HG02943 (cell line): ENCODE results near the gene C2CD5.
"Not testable (repeated sequence)": the region's sequence is repeated elsewhere in the genome, so short reads cannot be mapped to it uniquely, and the experiment has no call there.

Source experiments
- ATAC-seq: cut with Tn5 transposase; IDR thresholded peaks from one replicate; pipeline ENCODE4 v1.9.1; 2021; ENCODE audit warnings: mild to moderate bottlenecking, low read depth, moderate library complexity; ENCODE audit not compliant: unreplicated experiment

The C2CD5 gene

GRCh38 chr12:22481547-22482104 lies 62.7 kb downstream of the C2CD5 start:
- ATAC-seq = no peak

- not testable (repeated sequence) for ATAC-seq
Measured at GRCh38 chr12:22480814-22481213, 63.5 kb downstream of the C2CD5 start.

- no peak for ATAC-seq
Measured at GRCh38 chr12:22480016-22480415, 64.3 kb downstream of the C2CD5 start.

DNA sequence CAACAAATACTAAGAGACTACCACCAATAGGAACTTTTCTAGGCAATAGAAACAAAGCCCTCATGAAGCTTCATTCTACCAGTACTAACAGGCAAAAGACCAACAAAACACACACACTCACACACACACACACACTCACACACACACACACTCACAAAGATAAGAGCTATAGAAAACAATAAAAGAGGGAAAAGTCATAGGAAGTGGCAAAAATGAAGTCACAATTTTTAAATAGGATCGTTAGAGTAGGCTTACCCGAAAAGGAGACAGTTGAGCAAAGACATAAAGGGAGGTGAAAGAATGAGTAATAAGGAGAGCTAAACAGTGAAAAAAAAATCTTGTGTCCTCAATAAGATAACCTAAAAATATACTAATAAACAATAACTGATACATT lies 66.5 kb downstream of the C2CD5 start:
- no peak for ATAC-seq

DNA sequence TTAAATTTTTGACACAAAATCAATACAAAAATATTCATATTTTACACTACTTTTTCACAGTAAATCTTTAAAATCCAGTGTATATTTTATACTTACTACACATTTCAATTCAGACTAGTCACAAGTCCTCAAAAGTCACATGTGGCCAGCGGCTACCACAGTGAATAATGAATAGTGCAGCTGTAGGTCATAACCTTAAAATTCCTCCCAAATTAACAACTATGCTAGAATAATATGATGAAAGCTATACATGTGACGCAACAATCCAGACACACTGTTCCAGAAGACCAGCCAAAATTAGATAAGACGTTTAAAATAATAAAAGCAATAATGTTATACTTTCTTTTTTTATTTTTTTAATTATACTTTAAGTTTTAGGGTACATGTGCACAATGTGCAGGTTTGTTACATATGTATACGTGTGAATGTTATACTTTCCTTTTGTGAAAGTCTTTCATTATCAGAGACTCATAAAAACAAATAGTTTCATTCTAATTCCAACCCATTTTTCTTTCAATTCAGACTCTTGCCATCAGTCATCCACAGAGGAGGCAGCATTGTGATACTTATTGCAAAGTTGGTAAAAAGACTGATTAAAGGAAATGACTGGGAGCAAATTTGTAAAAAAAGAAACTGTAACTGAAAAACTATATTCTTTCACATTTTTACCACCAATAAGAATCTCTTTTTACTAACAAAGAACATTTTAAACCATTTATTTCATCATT lies 67.0 kb downstream of the C2CD5 start:
- no peak for ATAC-seq

DNA sequence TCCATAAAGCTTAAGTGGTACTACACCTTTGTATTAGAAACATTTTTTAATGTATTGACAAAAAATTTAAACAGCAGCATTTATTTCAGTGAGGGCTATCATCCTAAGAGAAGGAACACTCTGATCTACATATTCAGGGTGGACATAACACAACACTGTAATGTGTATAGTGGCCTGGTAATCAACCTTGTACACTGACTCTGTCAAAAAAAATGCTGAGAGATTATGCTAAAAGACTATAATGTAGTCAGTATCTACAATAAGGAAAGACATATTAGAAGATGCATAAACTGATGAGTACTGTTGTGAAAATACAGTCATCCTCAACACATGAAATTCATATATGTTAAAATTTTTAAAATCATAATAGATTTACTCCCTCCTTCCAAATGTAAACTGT lies 68.2 kb downstream of the C2CD5 start:
- ATAC-seq = no peak

DNA sequence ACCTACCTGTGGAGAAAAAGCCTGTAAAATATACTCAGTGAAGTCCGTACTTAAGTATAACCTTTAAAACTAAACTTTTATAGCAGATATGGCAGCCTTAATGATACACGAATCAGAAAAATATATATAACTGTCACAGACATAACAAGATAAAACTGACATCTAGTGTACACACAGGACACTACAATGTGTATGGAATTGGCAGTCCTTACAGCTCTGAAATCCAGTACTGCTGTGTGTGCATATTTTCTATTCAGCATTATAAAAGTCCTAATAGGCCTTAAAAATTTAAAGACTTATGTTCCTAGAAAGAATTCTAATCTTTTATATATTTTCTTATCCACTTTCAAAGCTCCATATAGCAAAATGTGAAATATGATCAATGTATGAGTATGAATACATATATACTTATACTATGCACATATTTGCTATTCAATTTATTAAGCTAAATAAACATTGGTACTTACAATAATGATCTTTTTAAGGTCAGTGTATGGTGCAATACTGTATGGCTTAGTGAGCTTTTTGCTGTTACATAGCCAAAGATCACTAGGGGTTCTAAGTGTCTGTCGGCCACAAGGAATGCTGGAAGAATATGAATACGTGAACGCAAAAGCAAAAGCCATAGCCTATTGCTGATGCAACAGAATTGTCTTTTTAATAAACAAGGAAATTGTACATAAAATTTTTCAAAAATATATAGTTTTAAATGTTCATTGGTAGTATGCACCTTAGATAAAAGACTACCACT lies 69.2 kb downstream of the C2CD5 start:
- no peak for ATAC-seq

DNA sequence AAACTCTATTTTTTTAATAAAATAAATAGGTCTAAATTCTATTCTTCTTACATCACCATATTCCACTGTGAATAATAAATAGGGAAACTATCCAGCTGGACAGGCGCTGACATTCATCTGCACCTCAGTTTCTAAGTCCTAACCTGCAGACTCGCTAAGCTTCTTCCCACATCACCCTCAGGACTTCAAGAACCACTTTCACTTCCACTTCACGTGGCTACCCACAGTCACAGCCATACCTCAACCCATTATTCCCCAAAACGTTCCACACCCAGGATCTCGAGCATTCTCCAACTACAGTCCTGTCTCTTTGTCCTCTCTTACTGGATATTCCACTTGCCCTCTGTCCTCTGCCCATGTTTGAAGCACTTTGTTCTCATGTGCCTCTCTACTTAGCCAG lies 71.1 kb downstream of the C2CD5 start:
- no peak for ATAC-seq

DNA sequence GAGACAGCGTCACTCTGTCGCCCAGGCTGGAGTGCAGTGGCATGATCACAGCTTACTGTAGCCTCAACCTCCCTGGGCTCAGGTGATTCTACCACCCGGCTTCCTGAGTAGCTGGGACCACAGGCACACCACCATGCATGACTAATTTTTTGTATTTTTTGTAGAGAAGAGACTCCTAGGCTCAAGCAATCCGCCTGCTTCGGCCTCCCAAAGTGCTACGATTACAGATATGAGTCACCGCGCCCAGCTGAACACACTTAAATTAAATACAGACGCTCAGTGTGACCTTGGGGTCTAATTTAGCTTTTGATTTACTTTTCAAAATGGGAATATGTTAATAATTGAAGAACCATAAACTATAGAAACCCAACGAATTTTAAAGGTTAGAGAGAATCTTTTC lies 77.2 kb downstream of the C2CD5 start:
- ATAC-seq = no peak

DNA sequence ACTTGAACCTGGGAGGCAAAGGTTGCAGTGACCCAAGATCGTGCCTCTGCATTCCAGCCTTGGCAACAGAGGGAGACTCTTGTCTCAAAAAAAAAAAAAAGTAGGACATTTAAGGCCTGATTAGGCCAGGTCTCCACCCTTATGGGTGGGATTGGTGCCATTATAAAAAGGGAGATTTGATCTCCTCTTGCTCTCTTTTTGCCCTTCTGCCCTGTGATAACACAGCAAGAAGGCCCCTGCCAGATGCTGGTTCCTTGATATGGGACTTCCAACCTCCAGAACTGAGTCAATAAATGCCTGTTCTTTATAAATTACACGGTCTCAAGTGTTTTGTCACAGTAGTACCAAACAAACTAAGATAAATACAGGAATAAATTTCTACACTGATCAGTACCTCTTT lies 81.0 kb downstream of the C2CD5 start:
- no peak for ATAC-seq

- ATAC-seq = no peak
Measured at GRCh38 chr12:22461786-22462185, 82.6 kb downstream of the C2CD5 start.

- ATAC-seq = no peak
Measured at GRCh38 chr12:22459838-22460490, 84.4 kb downstream of the C2CD5 start.

- no peak for ATAC-seq
Measured at GRCh38 chr12:22458298-22458937, 85.9 kb downstream of the C2CD5 start.

DNA sequence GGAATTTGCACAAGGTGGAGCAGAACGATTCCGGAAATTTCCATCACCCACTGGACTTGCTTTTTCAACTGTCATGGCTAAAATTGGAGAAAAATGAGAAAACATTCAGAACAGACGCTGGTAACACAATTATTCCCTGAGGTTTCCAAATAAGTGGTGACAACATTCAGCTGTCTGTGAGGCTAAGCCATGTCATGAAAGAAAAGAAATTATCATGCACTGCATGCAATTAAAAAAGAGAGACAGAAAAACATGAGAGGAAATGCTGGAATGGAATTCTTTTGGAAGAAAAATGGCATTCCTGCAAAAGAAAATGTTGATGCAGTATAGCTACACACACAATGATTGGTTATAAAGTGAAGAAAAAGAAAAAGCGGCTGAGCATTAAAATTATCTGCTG lies 87.3 kb downstream of the C2CD5 start:
- no peak for ATAC-seq

GRCh38 chr12:22453511-22453910 lies 90.8 kb downstream of the C2CD5 start:
- no peak for ATAC-seq

GRCh38 chr12:22447223-22447622 lies 97.1 kb downstream of the C2CD5 start:
- no peak for ATAC-seq

DNA sequence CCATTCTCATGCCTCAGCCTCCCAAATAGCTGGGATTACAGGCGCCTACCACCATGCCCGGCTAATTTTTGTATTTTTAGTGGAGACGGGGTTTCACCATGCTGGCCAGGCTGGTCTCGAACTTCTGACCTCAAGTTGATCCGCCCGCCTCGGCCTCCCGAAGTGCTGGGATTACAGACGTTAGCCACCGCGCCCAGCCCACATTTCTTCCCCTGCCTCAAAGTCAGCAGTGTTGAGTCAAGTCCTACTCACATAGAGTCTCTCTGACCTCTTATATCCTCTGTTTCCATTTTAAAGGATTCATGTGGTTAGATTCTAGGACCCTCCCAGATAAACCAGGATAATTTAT lies 100.1 kb downstream of the C2CD5 start:
- ATAC-seq = not testable (repeated sequence)

DNA sequence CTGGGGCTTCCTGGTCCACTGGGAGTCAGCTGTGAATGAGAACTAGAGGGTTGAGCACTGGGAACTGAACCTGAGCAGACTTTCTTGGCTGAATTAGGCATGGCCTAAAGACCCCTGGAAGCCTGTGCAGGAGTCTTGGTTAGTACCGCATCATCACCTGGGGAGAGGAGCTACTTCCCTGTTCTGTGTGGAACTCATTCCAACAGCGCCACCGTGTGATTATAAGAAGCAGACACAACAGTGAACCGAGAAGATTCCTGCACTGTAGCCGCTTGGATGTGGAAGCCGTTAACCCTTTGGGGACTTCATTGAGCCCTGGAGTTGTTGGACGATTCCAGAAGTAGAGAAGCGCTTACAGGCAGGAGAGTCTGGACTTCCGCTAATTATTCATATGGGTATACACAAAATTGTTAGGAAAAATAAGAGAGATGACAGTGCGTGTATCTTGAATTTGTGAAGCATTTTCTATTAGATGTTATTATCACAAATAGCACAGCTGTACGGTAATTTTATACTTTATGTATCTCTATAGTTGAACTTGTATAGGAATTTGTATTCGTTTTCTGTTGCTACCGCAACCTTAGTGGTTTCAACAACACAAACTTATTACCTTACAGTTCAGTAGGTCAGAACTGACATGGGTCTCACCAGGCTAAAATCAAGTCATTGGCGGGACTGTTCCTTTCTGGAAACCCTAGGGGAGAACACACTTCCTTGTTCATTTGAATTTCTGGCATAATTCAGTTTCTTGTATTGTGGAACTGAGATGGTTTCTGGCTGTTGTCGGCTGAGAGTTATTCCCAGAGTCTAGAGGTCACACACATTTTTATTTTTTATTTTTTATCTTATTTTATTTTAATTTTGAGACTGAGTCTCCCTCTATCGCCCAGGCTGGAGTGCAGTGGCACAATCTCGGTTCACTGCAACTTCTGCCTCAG lies 100.7 kb downstream of the C2CD5 start:
- ATAC-seq = peak; percentile 98

- no peak for ATAC-seq
Measured at GRCh38 chr12:22437031-22437806, 107.1 kb downstream of the C2CD5 start.
